Astrocyte of the hippocampus (primary cell): Measurements from ENCODE around the gene MON2.
"Not testable (repeated sequence)": the region's sequence is repeated elsewhere in the genome, so short reads cannot be mapped to it uniquely, and the experiment has no call there.

ENCODE experiments used
- DNase-seq: peaks from one replicate; pipeline ENCODE4 v3.0.0; 2011; ENCODE audit warnings: low read depth, low spot score

The MON2 gene

DNA sequence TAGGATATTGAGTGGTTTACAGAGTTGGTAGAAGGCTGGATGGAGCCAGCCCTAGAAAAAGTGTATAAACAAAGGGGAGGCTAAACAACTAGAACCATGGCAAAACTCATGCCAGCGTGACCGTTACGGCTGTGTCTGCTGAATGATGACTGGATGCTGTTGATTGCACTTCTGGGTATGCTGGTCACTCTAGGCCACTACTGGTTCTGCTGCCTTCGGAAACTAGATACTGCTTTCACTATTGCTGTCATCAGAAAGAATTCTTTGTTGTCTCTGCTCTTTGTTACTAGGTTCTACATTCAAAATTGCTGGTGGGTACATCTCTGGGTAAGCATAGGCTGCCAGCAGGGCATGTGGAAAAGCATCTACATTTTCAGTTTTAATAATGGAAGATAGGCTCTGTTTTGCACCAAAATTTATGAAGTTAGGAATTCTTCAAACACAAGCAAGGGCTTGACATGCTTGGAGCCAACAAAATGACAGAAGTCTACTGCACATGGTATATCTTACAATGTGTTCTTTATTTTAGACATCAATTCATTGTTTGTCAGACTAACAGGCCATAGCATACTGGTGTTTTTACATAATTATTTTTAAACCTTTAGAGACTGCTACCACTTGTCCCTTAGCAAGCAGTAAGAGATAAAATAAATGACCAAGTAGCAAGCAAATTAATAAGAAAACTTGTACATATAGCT, 15.4 kb downstream of the MON2 start:
- DNase-seq = no peak

DNA sequence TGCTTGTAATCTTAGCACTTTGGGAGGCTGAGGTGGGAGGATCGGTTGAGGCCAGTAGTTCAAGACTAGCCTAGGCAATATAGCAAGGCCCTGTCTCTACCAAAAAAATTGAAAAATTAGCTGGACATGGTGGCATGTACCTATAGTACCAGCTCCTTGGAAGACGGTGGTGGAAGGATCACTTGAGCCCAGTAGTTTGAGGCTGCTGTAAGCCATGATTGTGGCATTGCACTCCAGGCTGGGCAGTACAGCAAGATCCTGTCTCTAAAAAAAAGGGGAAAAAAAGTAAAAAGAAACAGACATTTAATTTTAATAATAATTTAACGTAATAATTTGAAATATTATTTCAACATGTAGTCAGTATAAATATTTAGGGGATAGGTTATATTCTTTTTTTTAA, 16.1 kb downstream of the MON2 start:
- DNase-seq = no peak

DNA sequence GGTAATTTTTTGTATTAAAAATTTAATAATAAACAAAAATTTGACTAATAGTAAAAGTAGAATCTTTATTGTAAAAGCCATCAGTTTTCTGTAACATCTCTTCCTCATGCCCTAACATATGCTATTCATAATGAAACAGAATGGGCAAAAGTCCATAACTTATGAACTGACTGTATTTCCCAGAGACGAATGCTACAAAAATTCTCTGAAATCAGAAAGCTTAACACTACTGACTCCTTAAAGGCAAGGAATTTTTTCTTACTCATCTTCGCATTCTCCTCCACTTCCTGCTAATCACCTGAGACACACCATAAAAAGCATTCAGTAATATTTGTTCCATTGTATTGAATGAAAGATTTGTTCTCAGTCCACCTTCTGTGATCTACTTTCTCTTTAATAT, 17.6 kb downstream of the MON2 start:
- no peak for DNase-seq

DNA sequence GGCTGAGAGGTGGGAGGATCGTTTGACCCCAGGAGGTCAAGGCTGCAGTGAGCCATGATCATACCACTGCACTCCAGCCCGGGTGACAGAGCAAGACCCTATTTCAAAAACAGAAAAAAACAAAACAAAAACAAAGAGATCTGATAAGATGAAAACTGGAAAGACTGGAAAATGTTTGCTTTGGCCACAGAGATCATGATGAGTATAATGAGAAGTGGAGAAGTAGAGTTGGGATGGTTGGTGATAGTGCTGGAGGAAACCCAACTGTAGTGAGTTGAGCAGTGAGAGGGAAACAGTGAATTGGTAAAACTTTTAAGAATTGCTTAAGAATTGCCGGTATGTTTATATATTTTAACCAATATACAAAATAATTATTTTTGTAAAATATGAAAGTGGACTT, 39.2 kb downstream of the MON2 start:
- DNase-seq = no peak

DNA sequence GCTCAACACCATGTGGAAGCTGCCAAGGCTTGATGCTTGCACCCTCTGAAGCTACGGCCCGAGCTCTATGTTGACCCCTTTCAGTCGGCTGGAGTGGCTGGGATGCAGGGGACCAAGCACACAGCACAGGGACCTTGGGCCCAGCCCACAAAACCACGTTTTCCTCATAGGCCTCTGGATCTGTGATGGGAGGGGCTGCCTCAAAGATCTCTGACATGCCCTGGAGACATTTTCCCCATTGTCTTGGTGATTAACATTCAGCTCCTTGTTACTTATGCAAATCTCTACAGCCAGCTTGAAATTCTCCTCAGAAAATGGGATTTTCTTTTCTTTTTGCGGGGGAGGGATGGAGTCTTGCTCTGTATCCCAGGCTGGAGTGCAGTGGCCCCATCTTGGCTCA, 46.3 kb downstream of the MON2 start:
- no peak for DNase-seq

DNA sequence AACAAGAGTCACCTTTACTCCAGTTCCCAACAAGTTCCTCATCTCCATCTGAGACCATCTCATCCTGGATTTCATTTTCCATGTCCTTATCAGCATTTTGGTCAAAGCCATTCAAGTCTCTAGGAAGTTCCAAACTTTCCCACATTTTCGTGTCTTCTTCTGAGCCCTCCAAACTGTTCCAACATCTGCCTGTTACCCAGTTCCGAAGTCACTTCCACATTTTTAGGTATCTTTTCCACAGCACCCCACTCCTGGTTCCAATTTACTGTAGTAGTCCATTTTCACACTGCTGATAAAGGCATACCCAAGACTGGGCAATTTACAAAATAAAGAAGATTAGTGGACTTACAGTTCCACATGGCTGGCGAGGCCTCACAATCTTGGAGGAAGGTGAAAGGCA, 47.5 kb downstream of the MON2 start:
- not testable (repeated sequence) for DNase-seq

DNA sequence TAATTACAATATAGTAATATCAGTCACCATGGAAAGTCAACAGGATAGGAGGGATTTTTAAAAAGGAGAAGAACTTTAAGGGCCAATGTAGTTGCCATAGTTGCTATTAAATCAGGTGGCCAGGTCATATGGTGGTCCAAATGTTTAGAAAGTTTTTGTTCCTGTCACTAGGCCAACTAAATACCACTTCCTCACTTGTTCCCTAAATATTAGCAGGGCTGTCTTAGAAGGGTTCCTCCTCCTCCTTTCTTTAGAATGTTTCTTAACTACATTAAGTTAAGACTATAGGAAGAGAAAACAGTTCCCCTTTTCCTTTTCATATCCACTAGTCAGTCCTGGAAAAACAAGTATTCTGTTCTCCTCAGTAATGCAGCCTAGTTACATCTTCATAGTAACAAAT, 50.3 kb downstream of the MON2 start:
- no peak for DNase-seq

DNA sequence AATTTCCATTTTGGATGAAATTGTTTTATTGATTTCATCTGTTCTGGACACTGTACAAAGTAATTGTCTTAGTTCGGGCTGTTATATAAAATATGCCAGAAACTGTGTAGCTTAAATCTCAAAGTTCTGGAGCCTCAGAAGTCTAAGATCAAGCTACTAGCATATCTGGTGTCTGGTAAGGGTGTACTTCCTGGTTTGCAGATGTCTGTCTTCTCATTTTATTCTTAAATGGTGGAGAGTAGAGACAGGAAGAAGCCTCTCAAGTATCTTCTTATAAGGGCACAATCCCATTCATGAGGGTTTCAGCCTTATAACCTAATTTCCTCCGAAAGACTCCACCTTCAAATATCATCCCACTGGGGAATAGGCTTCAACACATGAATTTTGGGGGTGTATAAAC, 51.3 kb downstream of the MON2 start:
- DNase-seq = no peak

DNA sequence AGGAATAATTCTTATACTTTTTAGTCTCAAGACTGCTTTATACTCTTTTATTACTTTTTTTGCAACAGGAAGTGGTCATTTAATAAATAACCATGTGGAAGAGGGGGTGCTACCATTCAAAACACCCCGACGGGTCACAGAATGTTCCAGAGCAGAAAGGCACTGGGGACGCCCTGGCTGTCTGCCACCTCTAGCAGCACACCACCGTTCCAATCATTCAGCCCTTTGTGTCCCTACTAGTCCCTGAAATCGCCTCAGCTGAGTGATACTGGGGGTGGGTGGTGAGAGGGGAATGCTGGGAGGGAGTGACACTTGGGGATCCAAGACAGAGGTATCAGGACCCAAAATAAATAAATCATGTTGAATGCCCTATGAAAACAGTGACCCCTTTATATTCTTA, 52.4 kb downstream of the MON2 start:
- DNase-seq = no peak

DNA sequence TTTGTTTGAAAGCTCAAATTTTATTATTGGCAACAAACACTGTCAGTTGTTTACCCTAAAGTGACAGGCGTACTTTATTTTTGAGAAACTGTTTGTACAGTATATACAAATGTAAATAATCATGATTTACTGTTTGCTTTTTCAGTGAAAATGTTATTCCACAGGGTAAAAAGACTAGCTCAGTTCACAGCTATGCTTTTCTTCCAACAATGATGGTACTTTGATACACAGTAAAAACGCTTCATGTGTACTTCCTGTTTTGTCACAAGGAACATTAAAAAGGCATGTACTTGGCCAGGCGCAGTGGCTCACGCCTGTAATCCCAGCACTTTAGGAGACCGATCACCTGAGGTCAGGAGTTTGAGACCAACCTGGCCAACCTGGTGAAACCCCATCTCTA, 53.7 kb downstream of the MON2 start:
- DNase-seq = no peak

DNA sequence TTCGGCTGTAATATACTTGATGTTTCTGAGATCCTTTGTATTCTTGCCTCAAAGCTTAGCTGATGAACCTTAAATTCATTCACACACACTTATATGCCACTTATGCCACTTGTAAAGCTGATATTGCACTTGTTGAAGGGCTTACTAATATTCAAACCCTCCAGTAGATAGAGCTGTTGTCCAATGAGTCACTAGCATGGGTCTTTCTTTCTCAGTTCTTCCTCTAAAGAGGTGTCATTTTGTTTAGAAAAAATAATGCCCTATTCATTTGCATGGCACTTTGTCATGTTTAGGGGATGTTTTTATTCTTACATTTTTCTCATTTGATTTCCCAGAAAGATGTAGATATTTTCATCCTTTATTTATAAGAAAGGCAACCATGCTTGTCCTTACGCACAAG, 56.4 kb downstream of the MON2 start:
- no peak for DNase-seq

DNA sequence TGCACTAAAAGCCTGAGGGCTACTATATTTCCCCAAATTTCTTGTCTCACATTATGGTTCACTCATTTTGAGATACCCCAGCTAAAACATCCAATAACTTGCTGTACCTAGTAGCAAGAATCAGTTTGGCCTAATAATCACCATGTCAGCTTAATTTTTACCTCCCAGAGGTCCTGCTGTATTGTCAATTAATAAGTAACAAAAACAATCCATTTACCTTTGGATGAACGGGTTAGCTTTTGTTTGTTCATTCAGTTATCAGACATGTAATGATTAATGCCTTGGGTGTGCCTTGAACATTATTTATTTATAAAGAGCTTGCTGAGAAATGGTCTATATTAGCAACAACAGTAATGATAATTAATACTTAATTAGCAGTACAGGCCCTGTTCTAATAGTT, 57.0 kb downstream of the MON2 start:
- no peak for DNase-seq

DNA sequence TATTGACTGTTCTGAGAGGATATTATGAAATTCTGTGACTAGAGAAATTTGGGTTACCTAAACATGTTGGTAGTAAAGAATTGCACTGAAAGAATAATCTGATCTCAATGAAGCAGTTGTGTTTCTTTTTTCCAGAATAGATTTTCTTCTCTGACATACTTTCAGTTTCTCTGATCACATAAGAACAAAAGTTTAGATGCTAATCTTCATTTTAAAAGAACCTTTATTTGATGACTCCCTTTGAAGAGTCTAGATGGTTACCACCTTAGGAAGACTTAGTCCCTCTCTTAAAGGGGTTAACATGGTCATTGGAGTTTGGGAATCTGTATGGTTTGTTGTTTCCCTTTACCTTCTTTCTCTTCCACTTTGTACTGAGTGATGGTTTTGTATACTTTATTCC, 58.6 kb downstream of the MON2 start:
- DNase-seq = no peak

DNA sequence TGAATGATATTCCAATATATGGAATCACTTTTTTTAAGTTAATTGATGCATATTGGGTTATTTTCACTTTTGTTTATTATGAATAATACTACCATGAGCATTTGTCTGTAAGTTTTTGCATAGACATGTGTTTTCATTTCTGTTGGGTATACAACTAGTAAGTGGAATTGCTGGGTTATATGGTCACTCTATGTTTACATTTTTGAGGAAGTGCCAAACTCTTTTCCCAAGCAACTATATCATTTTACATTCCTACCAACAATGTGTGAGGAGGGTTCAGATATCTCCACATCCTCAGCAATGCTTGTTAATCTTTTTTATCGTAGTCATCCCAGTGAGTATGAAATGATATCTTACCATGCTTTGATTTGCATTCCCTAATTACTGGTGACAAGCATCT, 64.0 kb downstream of the MON2 start:
- no peak for DNase-seq

DNA sequence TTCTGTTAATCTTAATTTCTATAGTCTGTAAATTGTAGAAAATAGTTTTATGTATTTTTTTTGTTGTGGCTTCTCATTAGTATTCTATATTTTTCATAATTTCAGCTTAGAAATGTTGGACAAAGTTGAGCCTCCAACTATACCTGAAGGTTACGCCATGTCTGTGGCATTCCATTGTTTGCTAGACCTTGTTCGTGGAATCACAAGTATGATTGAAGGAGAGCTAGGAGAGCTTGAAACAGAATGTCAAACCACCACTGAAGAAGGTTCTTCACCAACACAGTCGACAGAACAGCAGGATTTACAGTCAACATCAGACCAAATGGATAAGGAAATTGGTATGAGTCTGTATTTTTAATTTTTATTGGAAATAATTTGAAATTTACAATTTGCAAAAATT, 65.7 kb downstream of the MON2 start:
- no peak for DNase-seq

DNA sequence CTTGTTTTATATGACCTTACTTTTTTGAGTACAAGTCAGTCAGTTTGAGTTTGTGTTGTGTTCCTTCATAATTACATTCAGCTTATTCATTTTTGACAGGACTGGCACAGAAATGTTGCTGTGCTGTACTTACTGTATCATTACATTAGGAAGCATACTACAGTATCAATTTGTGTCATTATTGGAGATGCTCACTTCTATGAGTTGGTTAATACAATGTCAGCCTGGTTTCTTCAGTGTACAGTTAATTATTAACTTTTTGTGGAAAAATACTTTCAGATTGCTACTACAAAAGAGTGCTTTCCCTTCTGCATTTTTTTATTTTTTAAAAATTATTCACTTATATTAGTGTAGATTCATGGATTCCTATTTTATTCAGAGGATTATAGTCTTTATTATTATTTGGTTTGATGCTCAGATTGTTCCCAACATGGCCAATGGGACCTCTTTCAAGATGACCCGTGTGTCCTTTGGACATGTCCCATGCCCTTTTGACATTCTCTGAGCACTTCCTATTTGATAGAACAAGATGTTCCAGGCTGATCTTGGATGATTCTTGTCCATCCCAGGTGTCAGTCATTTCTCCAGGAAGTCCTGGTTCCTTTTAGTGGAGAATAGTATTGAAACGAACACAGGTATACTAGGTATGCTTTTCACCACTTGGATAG, 66.6 kb downstream of the MON2 start:
- DNase-seq = no peak

DNA sequence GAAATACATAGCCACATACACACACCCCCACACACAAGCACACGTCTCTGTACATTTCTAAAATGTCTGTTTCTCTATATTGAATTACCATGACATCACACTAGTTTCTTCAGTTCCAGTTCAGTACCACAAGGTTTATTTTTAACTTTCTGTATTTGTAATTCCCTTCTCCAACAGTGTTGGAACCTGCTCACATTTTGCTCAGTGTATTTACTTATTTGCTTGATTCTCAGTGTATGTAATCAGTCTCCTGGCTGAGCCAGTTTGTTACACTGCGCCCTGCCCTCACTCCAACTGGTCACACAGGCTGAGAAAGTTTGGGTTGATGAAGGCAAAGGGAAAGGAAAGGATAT, 67.1 kb downstream of the MON2 start:
- DNase-seq = no peak

DNA sequence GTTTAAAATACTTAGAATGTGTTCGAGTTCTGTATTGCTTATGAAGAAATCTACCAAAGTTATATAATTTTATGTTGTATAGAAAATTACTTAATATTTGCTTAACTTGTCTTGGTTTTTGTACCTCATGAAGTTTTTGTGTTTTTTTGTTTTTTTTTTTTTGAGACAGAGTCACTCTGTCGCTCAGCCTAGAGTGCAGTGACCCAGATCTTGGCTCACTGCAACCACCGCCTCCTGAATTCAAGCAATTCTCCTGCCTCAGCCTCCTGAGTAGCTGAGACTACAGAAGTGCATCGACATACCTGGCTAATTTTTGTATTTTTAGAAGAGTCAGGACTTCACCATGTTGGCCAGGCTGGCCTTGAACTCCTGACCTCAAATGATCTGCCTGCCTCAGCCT, 69.9 kb downstream of the MON2 start:
- no peak for DNase-seq

DNA sequence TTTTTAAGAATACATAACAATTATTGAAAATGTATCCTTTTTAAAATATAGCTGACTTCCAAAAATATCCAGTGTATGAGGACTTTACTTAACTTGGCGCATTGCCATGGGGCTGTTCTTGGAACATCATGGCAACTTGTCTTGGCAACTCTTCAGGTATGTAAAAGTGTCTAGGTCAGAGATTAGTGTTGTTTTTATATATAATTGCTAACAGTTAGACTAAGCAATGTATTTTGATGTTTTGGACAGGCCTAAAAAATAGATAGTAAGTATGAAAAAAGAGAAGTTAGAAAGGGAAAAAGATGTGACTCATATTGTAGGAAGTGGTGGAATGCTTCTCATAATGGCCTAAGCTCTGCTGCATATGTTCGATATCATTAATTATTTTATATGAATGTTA, 70.9 kb downstream of the MON2 start:
- peak; percentile 82 for DNase-seq

DNA sequence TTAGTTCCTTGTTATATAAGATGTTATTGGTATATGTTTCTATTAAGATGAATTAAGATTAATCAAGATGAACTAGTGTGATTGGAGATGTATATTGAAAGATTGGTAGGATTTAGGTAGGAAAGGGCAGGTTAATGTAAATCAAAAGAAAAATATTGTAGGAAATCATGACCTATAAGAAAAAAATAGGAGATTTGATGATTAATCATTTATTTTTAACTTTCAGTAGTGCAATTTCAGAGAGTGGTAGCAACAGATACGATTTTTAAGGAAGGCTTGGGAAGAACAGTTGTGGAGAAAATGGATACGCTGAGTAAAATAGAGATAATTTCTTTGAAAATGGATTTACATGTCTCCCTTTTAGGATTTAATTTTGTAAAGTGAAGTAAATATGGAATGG, 73.7 kb downstream of the MON2 start:
- DNase-seq = no peak

DNA sequence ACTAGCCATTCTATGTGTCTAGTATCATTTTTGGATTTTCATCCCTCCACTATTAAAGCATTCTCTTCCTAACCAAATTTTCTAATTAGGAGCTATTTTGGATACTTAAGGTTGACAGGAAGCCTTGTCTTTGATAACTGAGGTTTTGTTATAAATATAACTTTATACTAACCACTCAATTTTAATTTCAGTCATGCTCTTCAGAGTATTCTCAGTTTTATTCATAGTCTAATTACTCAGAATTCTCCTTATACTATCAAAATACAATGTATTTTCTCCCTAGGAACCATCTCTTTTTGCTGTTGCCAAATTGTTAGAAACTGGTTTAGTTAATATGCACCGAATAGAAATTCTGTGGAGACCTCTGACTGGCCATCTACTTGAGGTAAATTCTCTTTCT, 76.2 kb downstream of the MON2 start:
- DNase-seq = no peak

DNA sequence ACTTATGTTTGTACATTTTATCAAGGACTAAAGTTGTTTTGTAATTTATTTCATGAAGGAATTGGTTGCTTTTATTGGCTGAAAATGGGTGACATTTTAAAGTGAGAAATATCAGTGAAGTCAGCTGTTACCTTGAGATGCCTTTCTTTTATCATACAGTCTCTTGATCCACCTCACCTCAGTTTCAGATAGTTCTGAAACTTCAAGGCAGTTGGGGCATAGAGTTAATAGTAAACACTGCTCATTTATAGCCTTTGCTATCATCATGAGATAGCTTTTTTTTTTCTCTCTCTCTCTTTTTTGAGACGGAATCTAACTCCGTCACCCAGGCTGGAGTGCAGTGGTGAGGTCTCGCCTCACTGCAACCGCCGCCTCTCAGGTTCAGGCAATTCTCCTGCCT, 76.7 kb downstream of the MON2 start:
- no peak for DNase-seq

DNA sequence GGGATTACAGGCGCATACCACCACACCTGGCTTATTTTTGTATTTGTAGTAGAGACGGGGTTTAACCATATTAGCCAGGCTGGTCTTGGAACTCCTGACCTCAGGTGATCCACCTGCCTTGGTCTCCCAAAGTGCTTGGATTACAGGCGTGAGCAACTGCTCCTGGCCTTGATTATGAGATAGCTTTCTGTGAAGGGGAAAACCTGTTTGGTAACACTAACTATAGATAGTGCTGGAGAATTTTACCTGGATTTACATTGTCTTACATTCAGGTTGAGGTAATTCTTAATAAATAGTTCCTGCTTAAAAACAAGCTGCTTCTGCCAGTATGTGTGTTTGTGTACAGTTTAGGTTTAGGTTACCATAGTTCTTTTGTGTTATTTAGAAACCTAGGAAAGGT, 77.1 kb downstream of the MON2 start:
- DNase-seq = no peak
